Adrenal gland (tissue), 5 donors: ENCODE measurements around the gene GRM5.
"Not testable (repeated sequence)": the region's sequence is repeated elsewhere in the genome, so short reads cannot be mapped to it uniquely, and the experiment has no call there.

Experiments used
- CTCF ChIP-seq, 6 experiments: fragments of 450-650 bp in 4 of 6; fragments of 200-600 bp in 2 of 6; sonication (generic) in 1 of 6; IDR thresholded peaks; 1 replicate in 5 of 6; 2 replicates in 1 of 6; pipeline versions ENCODE4 v1.5.1 to v1.8.0; 2016 to 2021; ENCODE audit warnings: antibody characterized with exemption in 6 of 6, mild to moderate bottlenecking in 2 of 6, moderate library complexity in 1 of 6
- POLR2A ChIP-seq, 2 donors: fragments of 450-650 bp; IDR thresholded peaks; one replicate each; pipeline ENCODE4 v1.6.1; 2017; ENCODE audit warnings: antibody characterized with exemption in 2 of 2, mild to moderate bottlenecking in 2 of 2, moderate library complexity in 1 of 2
- donor health status: DM: no; HTN: no; CAD: no.

- TF ChIP-seq CTCF, POLR2A (IDR thresholded peaks at IDR 0.05): not testable (repeated sequence)
Observed at GRCh38 chr11:89062771-89063298, 2.9 kb downstream of the GRM5 start.
